GM13976 (cell line): Measurements from ENCODE around the gene C10orf105.

Source experiments
- DNase-seq: peaks from one replicate; pipeline ENCODE4 v3.0.0; 2012; ENCODE audit warnings: low spot score
- CTCF ChIP-seq: IDR thresholded peaks from 2 replicates; pipeline ENCODE4 v1.5.1; 2012; ENCODE audit warnings: borderline replicate concordance, mild to moderate bottlenecking; ENCODE audit not compliant: insufficient read depth; ENCODE audit errors: extremely low read depth, missing control alignments, control extremely low read depth
- in situ Hi-C: fragments of 300-500 bp; cut with MboI; formaldehyde crosslinking; loops from one replicate; pipeline ENCODE4 v1.12.0; 2022; ENCODE audit warnings: low sequenced_read_pairs, mixed read lengths, inconsistent platforms; ENCODE audit not compliant: unreplicated experiment

Gene C10orf105

GRCh38 chr10:71723311-71723710, 3.7 kb upstream of the C10orf105 start:
- in situ Hi-C loops: no loop called here
- TF ChIP-seq CTCF: no peak
- no peak for DNase-seq

- TF ChIP-seq CTCF: no peak
- DNase-seq: no peak
- in situ Hi-C loops: no loop called here
Measured at GRCh38 chr10:71722849-71723248, 3.3 kb upstream of the C10orf105 start.

DNA sequence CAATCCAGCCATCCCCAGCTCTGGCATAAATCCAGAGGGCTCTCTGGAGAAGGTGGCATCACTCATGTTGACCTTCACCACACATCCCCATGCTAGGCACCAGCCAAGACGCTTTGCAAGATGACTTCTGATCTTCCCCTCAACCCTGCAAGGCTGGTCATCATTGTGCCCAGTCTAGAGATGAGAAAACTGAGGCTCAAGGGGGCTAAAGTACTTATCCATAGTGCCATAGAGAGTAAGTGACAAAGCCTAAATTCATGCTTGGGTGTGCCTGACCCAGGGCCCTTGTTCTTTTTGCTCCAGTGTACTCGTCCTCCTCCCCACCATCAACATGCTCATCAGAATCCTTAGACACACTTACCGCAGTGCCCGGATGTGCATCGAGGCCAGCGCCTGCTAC, 1.7 kb upstream of the C10orf105 start:
- TF ChIP-seq CTCF: no peak
- in situ Hi-C loops: no loop called here
- no peak for DNase-seq

GRCh38 chr10:71720288-71720687, 710 bp upstream of the C10orf105 start:
- TF ChIP-seq CTCF: no peak
- no peak for DNase-seq
- in situ Hi-C loops: no loop called here

- in situ Hi-C loops: no loop called here
- DNase-seq: no peak
- TF ChIP-seq CTCF: no peak
Measured at GRCh38 chr10:71719042-71719441, 536 bp downstream of the C10orf105 start.

- in situ Hi-C loops: no loop called here
Measured at GRCh38 chr10:71718165-71718698, 1.3 kb downstream of the C10orf105 start.

More at GRCh38 chr10:71718165-71718698, 1.3 kb downstream of the C10orf105 start:
- DNase-seq: no peak
- no peak for TF ChIP-seq CTCF
